ENCODE data around the gene ARL6.

The ARL6 gene

GRCh38 chr3:97764407-97765238, at the start of gene ARL6:
Gene ARL6, plus strand, starts transcription at chr3:97764758. Its CDS starts 3,350 bp downstream, at chr3:97768108.
- DNase-seq, result peak; percentile 85

- DNase-seq, result peak; percentile 65
Observed at GRCh38 chr3:97719156-97719821, 45.3 kb upstream of the ARL6 start.

GRCh38 chr3:97720417-97720816, 44.1 kb upstream of the ARL6 start:
- DNase-seq, result no peak

GRCh38 chr3:97721446-97721845, 43.1 kb upstream of the ARL6 start:
- no peak for DNase-seq

- DNase-seq, result no peak
Observed at GRCh38 chr3:97736928-97737327, 27.6 kb upstream of the ARL6 start.

GRCh38 chr3:97738761-97739160, 25.8 kb upstream of the ARL6 start:
- no peak for DNase-seq

- no peak for DNase-seq
Observed at GRCh38 chr3:97742036-97742435, 22.5 kb upstream of the ARL6 start.

- no peak for DNase-seq
Observed at GRCh38 chr3:97744289-97744688, 20.3 kb upstream of the ARL6 start.

GRCh38 chr3:97763586-97764406, 762 bp upstream of the ARL6 start:
- no peak for DNase-seq

- no peak for DNase-seq
Observed at GRCh38 chr3:97765336-97765735, 778 bp downstream of the ARL6 start.

- no peak for DNase-seq
Observed at GRCh38 chr3:97772926-97773325, 8.4 kb downstream of the ARL6 start.

GRCh38 chr3:97778152-97778551, 13.6 kb downstream of the ARL6 start:
- no peak for DNase-seq

- DNase-seq, result peak; percentile 50
Observed at GRCh38 chr3:97793420-97794019, 29.0 kb downstream of the ARL6 start.

- DNase-seq, result no peak
Observed at GRCh38 chr3:97795951-97796350, 31.4 kb downstream of the ARL6 start.

- DNase-seq, result no peak
Observed at GRCh38 chr3:97804471-97804870, 39.9 kb downstream of the ARL6 start.

GRCh38 chr3:97810779-97811390, 46.3 kb downstream of the ARL6 start:
- DNase-seq, result peak; percentile 35

GRCh38 chr3:97815149-97815917, 50.8 kb downstream of the ARL6 start:
- peak; percentile 7 for DNase-seq

- no peak for DNase-seq
Observed at GRCh38 chr3:97816811-97817210, 52.3 kb downstream of the ARL6 start.

GRCh38 chr3:97817965-97818364, 53.4 kb downstream of the ARL6 start:
- DNase-seq, result no peak

- DNase-seq, result no peak
Observed at GRCh38 chr3:97820780-97821179, 56.2 kb downstream of the ARL6 start.

GRCh38 chr3:97821287-97821773, 56.8 kb downstream of the ARL6 start:
- no peak for DNase-seq
